K562 (cell line): ENCODE results near the gene WDR88. TPM values are rescaled to one million over a fixed set of nuclear protein-coding genes. Genes with fewer than 3 reads are reported as not detected.

Experiments used
- ATAC-seq: fragments of 200-7000 bp; cut with Tn5 transposase; 3 replicates; pipeline ENCODE4 v1.9.1; 2020; ENCODE audit warnings: moderate library complexity
- BruUV-seq: library from RNA; stranded (reverse); fragments of 400-500 nt; replicated peaks from 2 replicates; lab custom pipeline; 2021; lab: Mats Ljungman, UMichigan
- CTCF ChIA-PET: fragments of 300-600 bp; formaldehyde crosslinking; extraction: SDS; loops from one replicate; lab custom pipeline; 2021; ENCODE audit warnings: low intra/inter-chr PET ratio; lab: Yijun Ruan, JAX
- POLR2A ChIA-PET: fragments of 300-600, 350-650 bp; sonication (Branson Sonifier 250); formaldehyde crosslinking; extraction: SDS; loops from one replicate; lab custom pipeline; 2021; ENCODE audit warnings: antibody characterized with exemption, inconsistent platforms; lab: Yijun Ruan, JAX
- DNase-seq, 4 experiments: peaks; one replicate each; pipeline versions ENCODE4 v3.0.0 to v3.0.0-alpha.2; 2011 to 2018; ENCODE audit warnings: low spot score in 3 of 4, mixed read lengths in 3 of 4; ENCODE audit errors: extremely low read depth in 1 of 4
- FAIRE-seq: peaks from 2 replicates; lab custom pipeline; 2011; peaks lifted over from hg19 to GRCh38; lab: Jason Lieb, UNC
- H2AFZ ChIP-seq: 2 replicates; pipeline ENCODE4 v1.6.0; 2011; ENCODE audit warnings: low read depth, low read length, control low read depth, inconsistent platforms
- H3K27ac ChIP-seq: fragments of 200-600 bp; 3 replicates; pipeline ENCODE4 v1.8.0; 2011; ENCODE audit warnings: low read depth, mild to moderate bottlenecking, control low read depth, inconsistent platforms, low read length, moderate library complexity, mixed read lengths; ENCODE audit errors: extremely low read depth
- H3K27me3 ChIP-seq, 2 experiments: fragments of 300-600 bp in 1 of 2; 2 replicates in 1 of 2; 3 replicates in 1 of 2; pipeline versions ENCODE4 v1.6.0 to v1.8.0; 2011; ENCODE audit warnings: inconsistent platforms in 2 of 2, low read length in 2 of 2, mild to moderate bottlenecking in 1 of 2, mixed read lengths in 1 of 2, moderate library complexity in 1 of 2; ENCODE audit not compliant: control insufficient read depth in 2 of 2, insufficient read depth in 2 of 2
- H3K36me3 ChIP-seq: fragments of 300-600 bp; 3 replicates; pipeline ENCODE4 v1.8.0; 2011; ENCODE audit warnings: mild to moderate bottlenecking, low read length, inconsistent platforms; ENCODE audit not compliant: control insufficient read depth, insufficient read depth
- H3K4me1 ChIP-seq, 2 experiments: fragments of 200-600 bp in 1 of 2; replicated peaks in 1 of 2; 2 replicates in 1 of 2; 3 replicates in 1 of 2; pipeline versions ENCODE4 v1.5.1 to v1.8.0; 2011; ENCODE audit warnings: inconsistent platforms in 2 of 2, low read length in 2 of 2, mild to moderate bottlenecking in 1 of 2, mixed read lengths in 1 of 2, moderate library complexity in 1 of 2; ENCODE audit not compliant: control insufficient read depth in 2 of 2, insufficient read depth in 2 of 2
- H3K4me2 ChIP-seq: 2 replicates; pipeline ENCODE4 v1.6.1; 2011; ENCODE audit warnings: low read length, control low read depth, inconsistent platforms, mixed read lengths; ENCODE audit not compliant: insufficient read depth
- H3K4me3 ChIP-seq: fragments of 200-600 bp; sonication (generic), shearing (Covaris generic); 2 replicates; pipeline ENCODE4 v1.5.1; 2016; ENCODE audit warnings: control low read depth, inconsistent platforms
- H3K79me2 ChIP-seq: fragments of 200-600 bp; 3 replicates; pipeline ENCODE4 v1.8.0; 2011; ENCODE audit warnings: low read length, inconsistent platforms; ENCODE audit not compliant: control insufficient read depth, insufficient read depth
- H3K9ac ChIP-seq, 2 experiments: 2 replicates each; pipeline versions ENCODE4 v1.6.0 to v1.6.1; 2011; ENCODE audit warnings: low read depth in 2 of 2, low read length in 2 of 2, control low read depth in 1 of 2, inconsistent platforms in 1 of 2, mild to moderate bottlenecking in 1 of 2, mixed read lengths in 1 of 2; ENCODE audit not compliant: insufficient read depth in 1 of 2
- H3K9me1 ChIP-seq: one replicate; pipeline ENCODE4 v1.6.0; 2011; ENCODE audit warnings: inconsistent platforms, mild to moderate bottlenecking, low read length, moderate library complexity; ENCODE audit not compliant: control insufficient read depth, insufficient read depth
- H3K9me3 ChIP-seq: replicated peaks from 2 replicates; pipeline ENCODE4 v1.5.1; 2011; ENCODE audit warnings: low read depth, low read length, inconsistent platforms; ENCODE audit not compliant: control insufficient read depth, insufficient read depth
- H4K20me1 ChIP-seq: replicated peaks from 2 replicates; pipeline ENCODE4 v1.6.1; 2011; ENCODE audit warnings: low read length, inconsistent platforms, mixed read lengths; ENCODE audit not compliant: control insufficient read depth, insufficient read depth
- BRD4 ChIP-seq: fragments of 200-600 bp; sonication (generic); IDR thresholded peaks from 2 replicates; pipeline ENCODE4 v1.6.1; 2017; ENCODE audit warnings: inconsistent platforms
- BRF1 ChIP-seq: IDR thresholded peaks from 3 replicates; pipeline ENCODE4 v1.6.1; 2011; ENCODE audit warnings: borderline replicate concordance, mild to moderate bottlenecking; ENCODE audit not compliant: insufficient read length; ENCODE audit errors: extremely low read depth
- CHD4 ChIP-seq: fragments of 200-600 bp; sonication (generic); IDR thresholded peaks from 3 replicates; pipeline ENCODE4 v1.6.1; 2012; ENCODE audit warnings: low read depth, mild to moderate bottlenecking, mixed read lengths, low read length, inconsistent platforms; ENCODE audit not compliant: insufficient read depth, insufficient replicate concordance, poor library complexity, severe bottlenecking
- NRF1 ChIP-seq, 2 experiments: fragments of 450-650 bp; IDR thresholded peaks in 1 of 2; conservative IDR thresholded peaks in 1 of 2; 2 replicates each; pipeline ENCODE4 v1.6.1; 2014; ENCODE audit warnings: mild to moderate bottlenecking in 2 of 2
- RB1 ChIP-seq: fragments of 450-650 bp; IDR thresholded peaks from 2 replicates; pipeline ENCODE4 v1.6.1; 2017; ENCODE audit warnings: low read depth, mild to moderate bottlenecking
- RBM22 ChIP-seq: fragments of 200-400 bp; formaldehyde crosslinking; IDR thresholded peaks from 2 replicates; pipeline ENCODE4 v1.6.1; 2018; ENCODE audit warnings: low read length, low read depth; ENCODE audit not compliant: poor library complexity, severe bottlenecking
- TCF3 ChIP-seq: sonication (generic); formaldehyde crosslinking; IDR thresholded peaks from 2 replicates; pipeline ENCODE4 v1.4.0; 2020; ENCODE audit warnings: mild to moderate bottlenecking, missing genetic modification reagents
- TFE3 ChIP-seq: fragments of 450-650 bp; formaldehyde crosslinking; IDR thresholded peaks from 2 replicates; pipeline ENCODE4 v1.4.0; 2020; ENCODE audit warnings: mild to moderate bottlenecking, mixed read lengths
- ZNF253 ChIP-seq: fragments of 250-450 bp; sonication (Bioruptor Pico); conservative IDR thresholded peaks from 2 replicates; pipeline ENCODE4 v1.6.1; 2021; ENCODE audit warnings: mild to moderate bottlenecking
- WGBS: fragments of 100-300 bp; shearing (Covaris generic); methylation state at CpG from one replicate; pipeline ENCODE4 v1.1.6; 2016; ENCODE audit warnings: low coverage, mixed read lengths; ENCODE audit not compliant: insufficient coverage; ENCODE audit errors: missing lambda C conversion rate; 5-methylcytosine and 5-hydroxymethylcytosine counted together
- in situ Hi-C: fragments of 300-500 bp; cut with MboI; formaldehyde crosslinking; loops from 4 replicates; pipeline ENCODE4 v1.15.0; 2018; ENCODE audit warnings: inconsistent platforms, mixed read lengths
- intact Hi-C: fragments of 100-400 bp; cut with micrococcal nuclease; formaldehyde crosslinking; loops from 2 replicates; pipeline ENCODE4 v1.14.2; 2022
- polyA plus RNA-seq, 8 experiments: library from polyadenylated mRNA; depleted of rRNA in 4 of 8; stranded (reverse) in 5 of 8; unstranded in 3 of 8; fragments of >200 nt; fragmentation: Nextera tagmentation in 2 of 8; fragmentation: Illumina TruSeq in 1 of 8; extraction: Ambion mirVana in 2 of 8; extraction: Trizol in 1 of 8; gene quantifications; 2 replicates each; pipeline versions ENCODE4 v1.2.1 to v1.2.3, GENCODE V29; 2011 to 2014; ENCODE audit warnings: inconsistent platforms in 1 of 8, missing spikeins in 1 of 8
- total RNA-seq, 7 experiments: library from RNA; depleted of rRNA in 6 of 7; stranded (reverse); fragments of >200 nt in 6 of 7; fragmentation: Illumina TruSeq in 2 of 7; extraction: Trizol in 2 of 7; gene quantifications; 2 replicates each; pipeline versions ENCODE4 v1.2.1 to v1.2.3, GENCODE V29; 2011 to 2021; ENCODE audit warnings: low replicate concordance in 1 of 7
- TF ChIP-seq, protein P1 (sequence below): fragments of 450-650 bp; conservative IDR thresholded peaks from 2 replicates; pipeline ENCODE4 v1.6.1; 2016; ENCODE audit warnings: missing genetic modification characterization, low read depth, mild to moderate bottlenecking, missing compliant biosample characterization, moderate library complexity

The WDR88 gene
- total and polyA plus RNA-seq, 9 of the 15 experiments (the other 6 are each of a cell fraction or from before 2014, with no cell fraction given): 0.03 to 0.04 TPM; not detected in 7

DNA sequence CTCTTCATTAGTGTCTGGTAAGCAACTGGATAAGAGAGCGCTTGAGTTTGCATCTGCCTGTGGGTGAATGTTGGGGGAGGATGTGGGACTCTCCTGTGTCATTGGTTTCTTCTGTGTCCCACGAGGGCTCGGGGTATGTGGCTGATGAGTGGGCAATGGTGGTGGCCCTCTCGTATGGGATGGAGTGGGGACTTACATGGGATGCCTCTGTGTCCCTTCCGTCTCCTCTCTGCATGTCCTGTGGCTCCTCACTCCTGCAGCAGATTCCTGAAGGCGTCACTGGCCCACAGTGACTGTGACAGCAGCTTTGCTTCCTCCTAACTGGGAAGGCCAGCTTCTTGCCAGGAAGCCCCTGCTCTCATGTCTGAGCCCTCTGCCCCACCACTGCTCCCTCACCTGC lies 59.6 kb downstream of the WDR88 start:
- TF ChIP-seq ZNF253 (CRISPR knock-in tag) (no peak), BRF1 (no peak), CHD4 (no peak), RBM22 (no peak), BRD4 (no peak), RB1 (no peak), TFE3 (no peak), TCF3 (CRISPR knock-in tag) (no peak), NRF1 (conservative IDR thresholded peaks at IDR 0.05 in 1 of 2, IDR thresholded peaks at IDR 0.05 in 1 of 2) (no peak)
- TF ChIP-seq, protein P1, sequence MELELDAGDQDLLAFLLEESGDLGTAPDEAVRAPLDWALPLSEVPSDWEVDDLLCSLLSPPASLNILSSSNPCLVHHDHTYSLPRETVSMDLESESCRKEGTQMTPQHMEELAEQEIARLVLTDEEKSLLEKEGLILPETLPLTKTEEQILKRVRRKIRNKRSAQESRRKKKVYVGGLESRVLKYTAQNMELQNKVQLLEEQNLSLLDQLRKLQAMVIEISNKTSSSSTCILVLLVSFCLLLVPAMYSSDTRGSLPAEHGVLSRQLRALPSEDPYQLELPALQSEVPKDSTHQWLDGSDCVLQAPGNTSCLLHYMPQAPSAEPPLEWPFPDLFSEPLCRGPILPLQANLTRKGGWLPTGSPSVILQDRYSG (tag): no peak
- TF ChIP-seq, all 486 proteins: peak for 0
- in situ Hi-C loops: no loop called here
- 5% methylated on average over 6 of the region's 6 CpGs for WGBS
- Histone ChIP-seq H3K4me2 (no peak overlapping the region), H4K20me1 (no peaks in the 10 kb centered on the region), H2AFZ (no peak overlapping the region), H3K27ac (no peak overlapping the region), H3K4me3 (no peak overlapping the region), H3K79me2 (no peaks in the 10 kb centered on the region), H3K9ac (no peak overlapping the region), H3K27me3 (peaks cover 0 to 26% of the 10 kb centered on the region in 2 experiments; a peak in 4 of 5 replicates), H3K9me3 (no peaks in the 10 kb centered on the region), H3K36me3 (no peaks in the 10 kb centered on the region), H3K9me1 (no peaks in the 10 kb centered on the region), H3K4me1 (no peaks in the 10 kb centered on the region; a peak in 2 of 5 replicates)
- DNase-seq (no peak), ATAC-seq (no peak), FAIRE-seq (no peak)
- intact Hi-C loops: no loop called here
- ChIA-PET CTCF (no interaction called here), POLR2A (interaction anchor here (0.6 to 1.1 kb wide), 2 partner anchors 14 to 500 kb away, joined by 3 read pairs; partner anchors contain the start of gene NUDT19)
- no TSS peak for BruUV-seq
